ENCODE results near the gene TMPRSS2.
A peak's percentile ranks its signal among the peaks of the same experiment; 100 is the strongest.

Gene TMPRSS2

DNA sequence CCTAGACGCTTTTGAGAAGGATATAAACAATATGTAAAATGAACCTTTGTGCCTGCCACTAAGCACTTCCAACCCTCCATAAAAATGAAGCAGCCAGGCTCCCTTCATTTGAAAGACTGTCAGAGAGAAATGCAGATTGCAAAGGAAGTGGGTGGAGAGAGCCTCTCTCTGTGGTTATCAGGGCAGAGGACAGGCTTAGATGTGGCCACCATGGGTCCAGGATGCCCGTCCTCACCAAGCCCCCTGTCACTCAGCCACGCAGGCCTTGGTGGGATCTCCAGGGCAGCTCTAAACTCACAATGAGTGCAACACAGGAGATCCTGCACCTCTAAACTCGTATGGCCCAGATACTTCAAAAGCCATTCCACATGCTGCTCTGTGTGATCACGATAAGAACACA lies 37.9 kb downstream of the TMPRSS2 start:
- DNase-seq (ENCODE audit: low read depth, low spot score) = no peak
- WGBS (ENCODE audit: insufficient coverage, insufficient read length) = no CpG with 5 or more reads among the region's 5 CpGs
- peaks cover 2% of the 10 kb centered on the region; the same call in 1 of the 2 replicates for H3K4me1 ChIP-seq (ENCODE audit: control insufficient read depth, insufficient read depth, low read length)

DNA sequence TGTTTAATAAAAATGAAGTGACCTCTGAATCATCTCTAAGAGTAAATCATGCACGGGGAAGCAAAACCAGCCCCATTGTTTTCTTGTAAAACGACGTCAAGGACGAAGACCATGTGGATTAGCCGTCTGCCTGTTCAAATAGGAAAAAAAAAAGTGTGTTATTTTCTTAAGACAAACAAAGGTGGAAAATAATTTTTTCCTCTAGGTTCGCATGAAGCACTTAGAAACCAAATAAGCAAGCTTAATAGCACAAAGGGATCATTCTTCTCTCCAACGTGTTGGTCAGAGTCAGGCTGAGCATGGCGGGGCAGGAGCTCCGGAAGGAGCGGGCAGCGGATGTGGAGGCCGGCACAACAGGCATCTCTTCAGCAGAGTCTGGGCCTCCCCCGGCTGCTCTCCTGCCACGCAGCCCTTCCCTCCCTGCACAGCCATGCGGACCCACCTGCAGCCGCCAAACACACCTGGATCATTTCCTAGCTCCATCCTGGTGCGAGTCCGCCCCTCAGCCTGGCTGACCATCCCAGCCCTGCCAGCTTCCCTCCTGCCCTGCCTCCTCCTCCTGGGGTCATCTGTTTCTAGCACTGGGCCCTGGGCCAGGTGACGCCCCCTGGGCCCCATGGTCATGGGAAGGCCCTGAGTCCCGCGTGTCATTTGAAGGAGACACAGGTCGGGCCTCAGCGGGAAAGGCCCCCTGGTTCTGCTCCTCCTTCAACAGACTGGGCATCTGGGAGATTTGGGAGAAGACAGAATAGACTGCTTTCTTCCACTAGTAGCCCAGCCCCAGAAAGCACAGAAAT lies 41.7 kb downstream of the TMPRSS2 start:
- H3K27ac ChIP-seq (ENCODE audit: low read length) = no peak overlapping the region
- DNase-seq (ENCODE audit: low read depth, low spot score) = no peak

More for the DNA sequence above, 37.9 kb downstream of the TMPRSS2 start:
- H3K27ac ChIP-seq (ENCODE audit: low read length) = no peak overlapping the region
- H3K9me3 ChIP-seq (ENCODE audit: control insufficient read depth, insufficient read depth, low read length) = no peaks in the 10 kb centered on the region
- H3K27me3 ChIP-seq (ENCODE audit: control insufficient read depth, insufficient read depth, low read length) = no peaks in the 10 kb centered on the region
- H3K4me3 ChIP-seq (ENCODE audit: low read length) = no peak overlapping the region; the same call in 1 of the 2 replicates
- H3K36me3 ChIP-seq (ENCODE audit: control insufficient read depth, insufficient read depth, low read length) = peaks cover 18% of the 10 kb centered on the region

DNA sequence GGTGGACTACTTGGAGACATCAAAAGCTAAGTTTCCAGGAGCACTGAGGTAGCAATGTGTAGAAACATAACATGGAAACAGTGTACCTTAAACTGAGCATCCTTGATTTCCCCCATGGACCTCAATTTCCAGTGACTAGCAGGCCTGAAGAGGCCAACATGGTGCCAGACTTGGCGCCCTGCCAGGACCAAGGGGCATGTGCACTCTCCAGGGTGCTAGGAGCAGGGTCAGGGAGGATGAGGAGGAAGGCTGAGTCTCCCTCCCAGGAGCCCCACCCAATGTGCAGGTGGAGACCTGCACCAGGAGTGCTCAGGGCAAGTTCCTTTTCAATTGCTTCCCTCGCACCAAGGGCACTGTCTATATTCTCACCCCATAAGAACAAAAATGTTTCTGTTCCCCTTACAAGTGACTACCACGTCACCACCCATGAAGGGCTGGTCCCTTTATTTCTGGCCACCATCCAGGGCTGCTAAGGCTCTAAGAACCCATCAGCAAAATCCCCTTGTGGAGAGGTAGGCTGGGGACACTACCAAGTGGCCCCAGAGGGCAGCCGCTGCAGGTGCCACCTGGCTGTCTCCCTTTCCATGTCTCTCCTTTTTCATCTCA lies 42.7 kb downstream of the TMPRSS2 start:
- Histone ChIP-seq H3K27ac (ENCODE audit: low read length) (no peak overlapping the region), H3K9me3 (ENCODE audit: control insufficient read depth, insufficient read depth, low read length) (no peaks in the 10 kb centered on the region), H3K4me3 (ENCODE audit: low read length) (no peak overlapping the region), H3K27me3 (ENCODE audit: control insufficient read depth, insufficient read depth, low read length) (no peaks in the 10 kb centered on the region), H3K36me3 (ENCODE audit: control insufficient read depth, insufficient read depth, low read length) (peaks cover 16% of the 10 kb centered on the region; the same call in 1 of the 2 replicates), H3K4me1 (ENCODE audit: control insufficient read depth, insufficient read depth, low read length) (peaks cover 2% of the 10 kb centered on the region; the same call in 1 of the 2 replicates)
- DNase-seq (ENCODE audit: low read depth, low spot score) = no peak
- WGBS (ENCODE audit: insufficient coverage, insufficient read length) = no CpG with 5 or more reads among the region's 4 CpGs

More for the DNA sequence above, 41.7 kb downstream of the TMPRSS2 start:
- H3K27me3 ChIP-seq (ENCODE audit: control insufficient read depth, insufficient read depth, low read length) = no peaks in the 10 kb centered on the region
- H3K9me3 ChIP-seq (ENCODE audit: control insufficient read depth, insufficient read depth, low read length) = no peaks in the 10 kb centered on the region
- H3K4me1 ChIP-seq (ENCODE audit: control insufficient read depth, insufficient read depth, low read length) = peaks cover 2% of the 10 kb centered on the region; the same call in 1 of the 2 replicates
- H3K4me3 ChIP-seq (ENCODE audit: low read length) = no peak overlapping the region
- peaks cover 16% of the 10 kb centered on the region; the same call in 1 of the 2 replicates for H3K36me3 ChIP-seq (ENCODE audit: control insufficient read depth, insufficient read depth, low read length)
- no CpG with 5 or more reads among the region's 23 CpGs for WGBS (ENCODE audit: insufficient coverage, insufficient read length)

DNA sequence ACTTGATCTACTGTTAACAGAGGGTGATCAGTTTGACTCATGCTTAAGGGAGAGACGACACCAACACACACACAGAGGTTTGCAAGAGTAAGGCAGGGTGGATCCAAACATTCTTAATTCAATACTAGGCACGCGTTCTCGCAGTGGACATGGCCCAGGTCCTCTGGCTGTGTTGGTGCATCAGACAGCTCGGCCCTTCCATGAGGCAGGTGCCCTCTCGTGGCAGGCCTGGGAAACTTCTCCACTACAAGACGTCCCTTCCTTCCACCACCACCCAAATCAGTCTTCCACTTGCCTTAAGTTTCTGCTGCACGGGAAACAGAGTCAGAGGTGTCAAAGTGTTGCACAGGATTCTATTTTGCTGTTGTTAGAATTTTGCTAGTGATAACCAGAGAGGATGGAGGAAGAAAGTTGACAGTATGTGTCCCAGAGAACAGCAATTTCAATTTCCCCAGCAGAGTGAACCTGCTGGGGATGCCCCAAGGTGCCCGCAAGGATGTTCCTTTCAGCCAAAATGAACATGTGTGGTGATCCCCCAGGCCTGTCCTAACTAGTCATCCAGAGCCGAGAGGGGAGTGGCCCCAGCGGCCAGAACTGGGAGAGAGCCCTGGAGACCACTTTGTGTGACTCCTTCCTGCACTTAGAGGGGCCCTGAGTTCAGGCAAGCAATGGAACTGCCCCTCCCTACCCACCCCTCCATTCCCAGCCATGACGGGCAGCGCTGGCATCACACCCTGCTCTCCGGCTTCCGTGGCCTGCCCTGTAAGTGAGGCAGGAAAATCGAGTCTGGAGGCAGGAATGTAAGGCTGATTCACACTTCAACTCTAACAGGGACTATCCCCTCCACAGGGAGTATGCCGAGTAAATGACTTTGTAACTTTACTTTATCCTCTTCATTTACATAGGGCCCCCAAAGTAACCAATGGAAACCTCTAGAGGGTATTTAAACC lies 47.1 kb downstream of the TMPRSS2 start:
- WGBS (ENCODE audit: insufficient coverage, insufficient read length) = no CpG with 5 or more reads among the region's 17 CpGs
- Histone ChIP-seq H3K27ac (ENCODE audit: low read length) (no peak overlapping the region), H3K36me3 (ENCODE audit: control insufficient read depth, insufficient read depth, low read length) (0 out of 2 replicates have a peak, but pooled peaks cover 9% of the 10 kb centered on the region), H3K9me3 (ENCODE audit: control insufficient read depth, insufficient read depth, low read length) (no peaks in the 10 kb centered on the region), H3K4me1 (ENCODE audit: control insufficient read depth, insufficient read depth, low read length) (no peaks in the 10 kb centered on the region), H3K4me3 (ENCODE audit: low read length) (no peak overlapping the region), H3K27me3 (ENCODE audit: control insufficient read depth, insufficient read depth, low read length) (no peaks in the 10 kb centered on the region)
- DNase-seq (ENCODE audit: low read depth, low spot score) = peak; percentile 11

DNA sequence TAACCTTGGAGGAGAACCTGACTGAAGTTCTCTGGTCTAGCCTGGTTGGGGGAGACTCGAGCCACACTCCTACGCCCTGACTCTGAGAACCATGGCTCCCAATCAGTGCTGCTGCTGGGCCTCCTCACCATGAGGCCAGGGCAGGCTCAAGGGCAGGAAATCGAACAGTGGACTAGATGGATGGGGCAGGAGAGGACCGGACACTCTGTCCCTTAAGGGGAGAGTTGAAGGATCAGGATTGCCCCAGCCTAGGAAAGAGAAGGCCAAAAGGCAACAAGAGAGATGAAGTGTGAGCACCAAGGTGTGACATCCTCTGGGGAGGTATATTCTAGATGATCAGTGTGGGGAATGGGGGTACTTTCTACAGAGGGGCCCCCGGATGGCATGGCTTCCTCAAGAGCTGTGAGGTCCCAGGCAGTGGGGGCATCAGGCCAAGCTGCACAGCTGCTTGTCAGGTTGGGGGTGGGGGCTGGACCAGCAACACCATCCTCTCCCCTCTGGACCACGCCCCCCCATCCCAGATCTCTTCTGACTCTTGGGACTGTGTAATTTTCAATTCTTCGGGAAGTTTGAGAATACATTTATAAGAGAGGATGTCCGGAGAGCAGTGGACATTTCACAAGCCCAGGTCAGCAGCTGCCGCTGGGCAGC lies 47.9 kb downstream of the TMPRSS2 start:
- Histone ChIP-seq H3K4me1 (ENCODE audit: control insufficient read depth, insufficient read depth, low read length) (no peaks in the 10 kb centered on the region), H3K36me3 (ENCODE audit: control insufficient read depth, insufficient read depth, low read length) (0 out of 2 replicates have a peak, but pooled peaks cover under 1% of the 10 kb centered on the region), H3K9me3 (ENCODE audit: control insufficient read depth, insufficient read depth, low read length) (no peaks in the 10 kb centered on the region), H3K27me3 (ENCODE audit: control insufficient read depth, insufficient read depth, low read length) (no peaks in the 10 kb centered on the region), H3K4me3 (ENCODE audit: low read length) (no peak overlapping the region), H3K27ac (ENCODE audit: low read length) (no peak overlapping the region)
- no peak for DNase-seq (ENCODE audit: low read depth, low spot score)
- WGBS (ENCODE audit: insufficient coverage, insufficient read length) = no CpG with 5 or more reads among the region's 9 CpGs

DNA sequence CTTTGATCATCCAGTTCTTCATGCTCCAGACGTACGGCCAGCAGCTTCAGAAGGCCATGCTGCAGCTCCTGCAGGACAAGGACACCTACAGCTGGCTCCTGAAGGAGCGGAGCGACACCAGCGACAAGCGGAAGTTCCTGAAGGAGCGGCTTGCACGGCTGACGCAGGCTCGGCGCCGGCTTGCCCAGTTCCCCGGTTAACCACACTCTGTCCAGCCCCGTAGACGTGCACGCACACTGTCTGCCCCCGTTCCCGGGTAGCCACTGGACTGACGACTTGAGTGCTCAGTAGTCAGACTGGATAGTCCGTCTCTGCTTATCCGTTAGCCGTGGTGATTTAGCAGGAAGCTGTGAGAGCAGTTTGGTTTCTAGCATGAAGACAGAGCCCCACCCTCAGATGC lies 49.4 kb downstream of the TMPRSS2 start:
- no peaks in the 10 kb centered on the region for H3K27me3 ChIP-seq (ENCODE audit: control insufficient read depth, insufficient read depth, low read length)
- no CpG with 5 or more reads among the region's 22 CpGs for WGBS (ENCODE audit: insufficient coverage, insufficient read length)
- no peaks in the 10 kb centered on the region for H3K4me1 ChIP-seq (ENCODE audit: control insufficient read depth, insufficient read depth, low read length)
- H3K9me3 ChIP-seq (ENCODE audit: control insufficient read depth, insufficient read depth, low read length) = no peaks in the 10 kb centered on the region
- H3K27ac ChIP-seq (ENCODE audit: low read length) = no peak overlapping the region
- no peak overlapping the region for H3K4me3 ChIP-seq (ENCODE audit: low read length)
- H3K36me3 ChIP-seq (ENCODE audit: control insufficient read depth, insufficient read depth, low read length) = no peaks in the 10 kb centered on the region
- no peak for DNase-seq (ENCODE audit: low read depth, low spot score)

DNA sequence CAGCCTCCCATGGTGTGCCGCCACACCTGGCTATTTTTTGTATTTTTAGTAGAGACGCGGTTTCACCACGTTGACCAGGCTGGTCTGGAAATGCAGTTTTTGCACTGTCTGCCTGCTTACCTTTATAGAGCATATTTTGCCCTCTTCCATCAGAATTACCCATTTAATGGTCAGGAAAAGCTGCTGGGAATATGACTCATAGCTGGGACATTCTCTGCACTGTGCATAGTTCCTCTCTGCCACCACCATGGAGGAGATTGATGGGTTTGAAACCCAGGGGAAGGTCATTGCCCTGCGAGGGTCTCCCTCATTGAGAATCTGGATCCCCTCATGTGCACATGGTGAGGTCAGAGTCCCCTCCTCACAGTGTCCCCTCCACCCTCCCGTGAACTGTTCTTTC lies 49.8 kb downstream of the TMPRSS2 start:
- H3K4me3 ChIP-seq (ENCODE audit: low read length) = no peak overlapping the region
- DNase-seq (ENCODE audit: low read depth, low spot score) = no peak
- H3K27ac ChIP-seq (ENCODE audit: low read length) = no peak overlapping the region
- H3K36me3 ChIP-seq (ENCODE audit: control insufficient read depth, insufficient read depth, low read length) = no peaks in the 10 kb centered on the region
- H3K9me3 ChIP-seq (ENCODE audit: control insufficient read depth, insufficient read depth, low read length) = no peaks in the 10 kb centered on the region
- no CpG with 5 or more reads among the region's 6 CpGs for WGBS (ENCODE audit: insufficient coverage, insufficient read length)
- no peaks in the 10 kb centered on the region for H3K4me1 ChIP-seq (ENCODE audit: control insufficient read depth, insufficient read depth, low read length)
- no peaks in the 10 kb centered on the region for H3K27me3 ChIP-seq (ENCODE audit: control insufficient read depth, insufficient read depth, low read length)

DNA sequence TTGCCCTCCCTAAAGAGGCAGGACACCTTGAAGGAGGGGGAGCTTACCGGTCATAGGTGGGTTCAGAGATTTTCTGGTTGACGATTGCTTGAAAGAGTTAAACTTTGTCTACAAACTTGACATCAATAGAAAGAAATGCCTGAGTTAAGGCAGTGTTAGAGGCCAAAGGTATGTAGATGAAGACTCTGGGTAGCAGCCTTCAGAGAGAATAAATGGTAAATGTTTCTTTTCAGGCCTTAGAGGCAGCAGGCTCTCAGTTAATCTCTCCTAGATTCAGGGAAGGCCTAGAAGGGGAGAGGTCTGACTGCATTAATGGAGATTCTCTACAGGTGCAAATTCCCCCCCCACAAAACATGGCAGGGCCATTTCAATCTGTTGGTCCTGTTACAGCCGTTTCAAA lies 54.2 kb downstream of the TMPRSS2 start:
- no peak for DNase-seq (ENCODE audit: low read depth, low spot score)
- H3K27ac ChIP-seq (ENCODE audit: low read length) = no peak overlapping the region
- no peaks in the 10 kb centered on the region for H3K4me1 ChIP-seq (ENCODE audit: control insufficient read depth, insufficient read depth, low read length)
- no peaks in the 10 kb centered on the region for H3K9me3 ChIP-seq (ENCODE audit: control insufficient read depth, insufficient read depth, low read length)
- no peaks in the 10 kb centered on the region for H3K36me3 ChIP-seq (ENCODE audit: control insufficient read depth, insufficient read depth, low read length)
- no CpG with 5 or more reads among the region's 3 CpGs for WGBS (ENCODE audit: insufficient coverage, insufficient read length)
- no peaks in the 10 kb centered on the region for H3K27me3 ChIP-seq (ENCODE audit: control insufficient read depth, insufficient read depth, low read length)
- H3K4me3 ChIP-seq (ENCODE audit: low read length) = no peak overlapping the region

DNA sequence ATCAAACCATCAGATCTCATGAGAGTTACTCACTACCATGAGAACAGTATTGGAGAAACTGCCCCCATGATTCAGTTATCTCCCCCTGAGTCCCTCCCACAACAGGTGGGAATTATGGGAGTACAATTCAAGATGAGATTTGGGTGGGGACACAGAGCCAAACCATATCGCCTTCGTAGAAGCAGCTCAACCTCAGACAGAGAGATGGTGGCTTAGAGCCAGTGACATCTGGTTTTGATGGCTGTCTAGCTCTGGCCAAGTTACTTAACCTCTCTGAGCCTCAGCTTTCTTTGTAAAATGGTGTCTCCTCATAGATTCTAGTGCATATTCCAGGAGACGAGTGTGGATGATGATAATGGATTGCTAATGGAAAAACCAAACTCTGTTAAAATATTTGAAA lies 54.8 kb downstream of the TMPRSS2 start:
- no peak for DNase-seq (ENCODE audit: low read depth, low spot score)
- H3K4me3 ChIP-seq (ENCODE audit: low read length) = no peak overlapping the region
- no peak overlapping the region for H3K27ac ChIP-seq (ENCODE audit: low read length)
- no CpG with 5 or more reads among the region's 3 CpGs for WGBS (ENCODE audit: insufficient coverage, insufficient read length)
- H3K36me3 ChIP-seq (ENCODE audit: control insufficient read depth, insufficient read depth, low read length) = no peaks in the 10 kb centered on the region
- no peaks in the 10 kb centered on the region for H3K27me3 ChIP-seq (ENCODE audit: control insufficient read depth, insufficient read depth, low read length)
- H3K4me1 ChIP-seq (ENCODE audit: control insufficient read depth, insufficient read depth, low read length) = no peaks in the 10 kb centered on the region
- H3K9me3 ChIP-seq (ENCODE audit: control insufficient read depth, insufficient read depth, low read length) = no peaks in the 10 kb centered on the region
